H9 (cell line): ENCODE results near the gene BCORL1. TPM values are rescaled to one million over a fixed set of nuclear protein-coding genes. Genes with fewer than 3 reads are reported as not detected.

Source experiments
- DNase-seq: peaks from one replicate; pipeline ENCODE4 v3.0.0-alpha.2; 2017
- H2AFZ ChIP-seq: one replicate; pipeline ENCODE4 v1.6.1; 2013; ENCODE audit warnings: mild to moderate bottlenecking, low read length, control low read depth, moderate library complexity
- H2AK5ac ChIP-seq: 2 replicates; pipeline ENCODE4 v1.6.1; 2013; ENCODE audit warnings: low read length, control low read depth, mixed read lengths; ENCODE audit not compliant: insufficient read length
- H2BK120ac ChIP-seq: one replicate; pipeline ENCODE4 v1.6.1; 2013; ENCODE audit warnings: low read depth, mild to moderate bottlenecking, low read length, control low read depth, inconsistent platforms; ENCODE audit not compliant: poor library complexity, severe bottlenecking
- H2BK12ac ChIP-seq: 2 replicates; pipeline ENCODE4 v1.6.1; 2013; ENCODE audit warnings: low read length, control low read depth, mixed read lengths, low read depth; ENCODE audit not compliant: insufficient read length
- H2BK15ac ChIP-seq: 2 replicates; pipeline ENCODE4 v1.6.1; 2013; ENCODE audit warnings: low read depth, low read length, control low read depth
- H2BK20ac ChIP-seq: one replicate; pipeline ENCODE4 v1.6.1; 2013; ENCODE audit warnings: low read depth, mild to moderate bottlenecking, low read length, control low read depth, inconsistent platforms; ENCODE audit not compliant: poor library complexity, severe bottlenecking
- H2BK5ac ChIP-seq: 2 replicates; pipeline ENCODE4 v1.6.1; 2013; ENCODE audit warnings: low read length, control low read depth, mixed read lengths; ENCODE audit not compliant: insufficient read length
- H3K14ac ChIP-seq: 2 replicates; pipeline ENCODE4 v1.6.1; 2013; ENCODE audit warnings: low read length, control low read depth; ENCODE audit not compliant: insufficient read depth
- H3K18ac ChIP-seq: 2 replicates; pipeline ENCODE4 v1.6.1; 2013; ENCODE audit warnings: low read depth, mild to moderate bottlenecking, mixed read lengths, low read length, control low read depth; ENCODE audit not compliant: insufficient read length
- H3K23ac ChIP-seq: 2 replicates; pipeline ENCODE4 v1.6.1; 2013; ENCODE audit warnings: low read length, control low read depth, mixed read lengths, low read depth; ENCODE audit not compliant: insufficient read length
- H3K23me2 ChIP-seq: 2 replicates; pipeline ENCODE4 v1.6.1; 2013; ENCODE audit warnings: low read depth, mild to moderate bottlenecking, mixed read lengths, low read length, control low read depth; ENCODE audit not compliant: insufficient read length, poor library complexity, severe bottlenecking
- H3K27ac ChIP-seq: 2 replicates; pipeline ENCODE4 v1.5.1; 2013; ENCODE audit warnings: low read length, control low read depth, mixed read lengths, low read depth; ENCODE audit not compliant: insufficient read length
- H3K27me3 ChIP-seq: 2 replicates; pipeline ENCODE4 v1.6.1; 2013; ENCODE audit warnings: low read length, control low read depth, inconsistent platforms; ENCODE audit not compliant: insufficient read depth
- H3K4ac ChIP-seq: 2 replicates; pipeline ENCODE4 v1.6.1; 2013; ENCODE audit warnings: low read depth, mild to moderate bottlenecking, control low read depth, inconsistent platforms, low read length, moderate library complexity
- H3K4me1 ChIP-seq: 2 replicates; pipeline ENCODE4 v1.6.1; 2013; ENCODE audit warnings: low read length, control low read depth, inconsistent platforms; ENCODE audit not compliant: insufficient read depth
- H3K4me2 ChIP-seq: 2 replicates; pipeline ENCODE4 v1.6.1; 2013; ENCODE audit warnings: low read length, control low read depth, mixed read lengths; ENCODE audit not compliant: insufficient read length, insufficient read depth
- H3K56ac ChIP-seq: 2 replicates; pipeline ENCODE4 v1.6.1; 2013; ENCODE audit warnings: low read depth, mild to moderate bottlenecking, mixed read lengths, low read length, control low read depth; ENCODE audit not compliant: insufficient read length
- H3K79me1 ChIP-seq: 2 replicates; pipeline ENCODE4 v1.6.1; 2013; ENCODE audit warnings: low read depth, mild to moderate bottlenecking, moderate library complexity, low read length, control low read depth, inconsistent platforms; ENCODE audit not compliant: insufficient read depth, poor library complexity, severe bottlenecking
- H3K79me2 ChIP-seq: 2 replicates; pipeline ENCODE4 v1.6.1; 2013; ENCODE audit warnings: low read length, control low read depth, inconsistent platforms; ENCODE audit not compliant: insufficient read depth
- H3K9ac ChIP-seq: 2 replicates; pipeline ENCODE4 v1.6.1; 2013; ENCODE audit warnings: low read length, control low read depth, mixed read lengths; ENCODE audit not compliant: insufficient read length; ENCODE audit errors: extremely low read depth
- H3K9me3 ChIP-seq: one replicate; pipeline ENCODE4 v1.6.1; 2013; ENCODE audit warnings: low read depth, low read length, inconsistent platforms; ENCODE audit not compliant: control insufficient read depth
- H3T11ph ChIP-seq: one replicate; pipeline ENCODE4 v1.6.1; 2013; ENCODE audit warnings: mild to moderate bottlenecking, low read length, control low read depth, inconsistent platforms
- H4K20me1 ChIP-seq: one replicate; pipeline ENCODE4 v1.6.1; 2013; ENCODE audit not compliant: control insufficient read depth, insufficient read length, insufficient read depth
- H4K5ac ChIP-seq: 2 replicates; pipeline ENCODE4 v1.6.1; 2013; ENCODE audit warnings: low read depth, mild to moderate bottlenecking, mixed read lengths, low read length, control low read depth; ENCODE audit not compliant: insufficient read length
- H4K8ac ChIP-seq: replicated peaks from 2 replicates; pipeline ENCODE4 v1.6.1; 2013; ENCODE audit warnings: low read length, control low read depth, mixed read lengths, low read depth; ENCODE audit not compliant: insufficient read length
- H4K91ac ChIP-seq: 2 replicates; pipeline ENCODE4 v1.6.1; 2013; ENCODE audit warnings: low read depth, mild to moderate bottlenecking, moderate library complexity, mixed read lengths, low read length, control low read depth; ENCODE audit not compliant: insufficient read length
- H3K27ac Mint-ChIP-seq, 3 experiments: 2 replicates in 2 of 3; 3 replicates in 1 of 3; pipeline ENCODE4 v1.8.0; 2020 to 2021; ENCODE audit warnings: mixed read lengths in 3 of 3, mild to moderate bottlenecking in 1 of 3, moderate library complexity in 1 of 3
- H3K27me3 Mint-ChIP-seq: 2 replicates; pipeline ENCODE4 v1.8.0; 2021; ENCODE audit warnings: low read depth, mild to moderate bottlenecking, moderate library complexity, mixed read lengths
- H3K36me3 Mint-ChIP-seq, 3 experiments: 2 replicates in 2 of 3; 3 replicates in 1 of 3; pipeline ENCODE4 v1.8.0; 2020 to 2021; ENCODE audit warnings: low read depth in 3 of 3, mixed read lengths in 3 of 3; ENCODE audit not compliant: insufficient read depth in 1 of 3
- H3K4me1 Mint-ChIP-seq, 2 experiments: 2 replicates each; pipeline ENCODE4 v1.8.0; 2020; ENCODE audit warnings: mixed read lengths in 2 of 2
- H3K4me3 Mint-ChIP-seq, 2 experiments: 2 replicates in 1 of 2; 3 replicates in 1 of 2; pipeline ENCODE4 v1.8.0; 2020 to 2021; ENCODE audit warnings: mild to moderate bottlenecking in 2 of 2, mixed read lengths in 2 of 2, moderate library complexity in 1 of 2
- H3K9me3 Mint-ChIP-seq, 2 experiments: 2 replicates in 1 of 2; 3 replicates in 1 of 2; pipeline ENCODE4 v1.8.0; 2020; ENCODE audit warnings: mild to moderate bottlenecking in 2 of 2, mixed read lengths in 2 of 2, moderate library complexity in 1 of 2
- WGBS: extraction: QIAGEN DNeasy Blood & Tissue Kit; methylation state at CpG from one replicate; pipeline ENCODE4 v1.1.7; 2013; ENCODE audit warnings: missing lambda C conversion rate, low lambda C conversion rate, mixed read lengths; ENCODE audit not compliant: insufficient read length; ENCODE audit errors: extremely low coverage; 5-methylcytosine and 5-hydroxymethylcytosine counted together
- total RNA-seq: library from RNA; stranded (reverse); gene quantifications from 2 replicates; pipeline ENCODE4 v1.2.1, GENCODE V29; 2021
- TF ChIP-seq, protein P1 (sequence below): fragments of 200-600 bp; sonication (generic); conservative IDR thresholded peaks from 3 replicates; pipeline ENCODE4 v1.8.0; 2021; ENCODE audit warnings: antibody characterized with exemption, mild to moderate bottlenecking

BCORL1 gene
- total RNA-seq, 1 experiment from 2014 or later: 6.1 TPM

DNA sequence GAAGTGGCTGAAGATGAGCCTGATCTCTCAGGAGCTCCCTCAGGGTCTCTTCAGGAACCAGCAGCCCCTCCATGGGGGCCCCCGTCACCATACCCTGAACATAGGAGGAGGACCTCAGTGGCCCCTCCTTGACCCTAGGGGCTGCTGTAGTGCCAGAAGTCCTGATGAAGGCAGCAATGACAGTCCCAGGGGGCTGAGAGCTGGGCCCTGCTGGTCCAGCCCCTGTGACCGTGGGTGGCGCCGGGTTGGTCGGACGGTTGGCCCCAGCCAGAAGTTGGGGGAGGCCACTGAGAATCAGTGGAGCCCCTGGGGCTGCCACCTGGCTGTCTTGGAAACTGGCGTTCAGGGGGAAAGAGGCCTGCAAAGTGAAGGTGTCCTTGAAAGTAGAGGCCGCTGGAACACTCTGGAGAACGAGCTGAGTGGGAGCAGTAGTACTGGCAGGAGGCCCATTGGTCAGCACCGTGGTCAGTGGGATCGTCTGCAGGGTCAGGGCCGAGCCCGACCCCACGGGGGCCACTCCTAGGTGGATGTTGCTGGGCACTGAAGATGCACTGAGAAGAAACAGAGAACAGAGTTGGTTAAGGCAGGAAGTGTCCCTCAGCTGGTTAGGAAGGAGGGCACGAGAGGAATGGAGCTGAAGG, 84.7 kb downstream of the BCORL1 start:
- no peak overlapping the region for H3K9ac ChIP-seq
- no peaks in the 10 kb centered on the region for H3K79me1 ChIP-seq
- Mint-ChIP-seq H3K36me3 (peaks cover 0 to 8% (median 0%) of the 10 kb centered on the region in 3 experiments; a peak in 3 of 7 replicates), H3K4me3 (no peak overlapping the region), H3K27me3 (peaks cover 15% of the 10 kb centered on the region), H3K9me3 (peaks cover 0 to 72% of the 10 kb centered on the region in 2 experiments; a peak in 3 of 5 replicates), H3K4me1 (peaks cover 12 to 21% of the 10 kb centered on the region in 2 experiments), H3K27ac (no peak overlapping the region)
- H4K5ac ChIP-seq: no peak overlapping the region
- H4K8ac ChIP-seq: no peak overlapping the region
- TF ChIP-seq, protein P1, sequence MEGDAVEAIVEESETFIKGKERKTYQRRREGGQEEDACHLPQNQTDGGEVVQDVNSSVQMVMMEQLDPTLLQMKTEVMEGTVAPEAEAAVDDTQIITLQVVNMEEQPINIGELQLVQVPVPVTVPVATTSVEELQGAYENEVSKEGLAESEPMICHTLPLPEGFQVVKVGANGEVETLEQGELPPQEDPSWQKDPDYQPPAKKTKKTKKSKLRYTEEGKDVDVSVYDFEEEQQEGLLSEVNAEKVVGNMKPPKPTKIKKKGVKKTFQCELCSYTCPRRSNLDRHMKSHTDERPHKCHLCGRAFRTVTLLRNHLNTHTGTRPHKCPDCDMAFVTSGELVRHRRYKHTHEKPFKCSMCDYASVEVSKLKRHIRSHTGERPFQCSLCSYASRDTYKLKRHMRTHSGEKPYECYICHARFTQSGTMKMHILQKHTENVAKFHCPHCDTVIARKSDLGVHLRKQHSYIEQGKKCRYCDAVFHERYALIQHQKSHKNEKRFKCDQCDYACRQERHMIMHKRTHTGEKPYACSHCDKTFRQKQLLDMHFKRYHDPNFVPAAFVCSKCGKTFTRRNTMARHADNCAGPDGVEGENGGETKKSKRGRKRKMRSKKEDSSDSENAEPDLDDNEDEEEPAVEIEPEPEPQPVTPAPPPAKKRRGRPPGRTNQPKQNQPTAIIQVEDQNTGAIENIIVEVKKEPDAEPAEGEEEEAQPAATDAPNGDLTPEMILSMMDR: no peak
- no peak overlapping the region for H2AK5ac ChIP-seq
- no peak overlapping the region for H3K56ac ChIP-seq
- no peak overlapping the region for H3K4me2 ChIP-seq
- no peak overlapping the region for H3K4ac ChIP-seq
- no peak overlapping the region for H2BK5ac ChIP-seq
- no peak overlapping the region for H3K23ac ChIP-seq
- no CpG with 5 or more reads among the region's 15 CpGs for WGBS
- no peaks in the 10 kb centered on the region for H3K27me3 ChIP-seq
- H2BK12ac ChIP-seq: no peak overlapping the region
- no peak overlapping the region for H4K91ac ChIP-seq
- H3K27ac ChIP-seq: no peak overlapping the region
- no peaks in the 10 kb centered on the region for H3K23me2 ChIP-seq
- no peak overlapping the region for H3T11ph ChIP-seq
- no peak overlapping the region for H3K14ac ChIP-seq
- H2AFZ ChIP-seq: no peak overlapping the region
- no peak overlapping the region for H2BK120ac ChIP-seq
- no peak for DNase-seq
- H3K18ac ChIP-seq: no peak overlapping the region
- no peaks in the 10 kb centered on the region for H3K79me2 ChIP-seq
- H3K9me3 ChIP-seq: no peaks in the 10 kb centered on the region
- H4K20me1 ChIP-seq: no peaks in the 10 kb centered on the region
- H3K4me1 ChIP-seq: no peaks in the 10 kb centered on the region; the same call in 1 of the 2 replicates
- no peak overlapping the region for H2BK15ac ChIP-seq
- H2BK20ac ChIP-seq: no peak overlapping the region
